ENCODE measurements around the gene ARID5A.

The ARID5A gene

GRCh38 chr2:96528006-96528699 is 8.4 kb upstream of the ARID5A start:
- peak; percentile 76 for DNase-seq

GRCh38 chr2:96528700-96529375 is 7.7 kb upstream of the ARID5A start:
- no peak for DNase-seq

- no peak for DNase-seq
Measured at GRCh38 chr2:96529376-96530143, 7.0 kb upstream of the ARID5A start.

- DNase-seq: no peak
Measured at GRCh38 chr2:96530144-96530430, 6.5 kb upstream of the ARID5A start.

- no peak for DNase-seq
Measured at GRCh38 chr2:96530474-96531357, 5.8 kb upstream of the ARID5A start.

GRCh38 chr2:96531366-96531765 is 5.2 kb upstream of the ARID5A start:
- no peak for DNase-seq

- DNase-seq: peak; percentile 93
Measured at GRCh38 chr2:96531872-96532505, 4.6 kb upstream of the ARID5A start.

GRCh38 chr2:96532641-96533291 is 3.8 kb upstream of the ARID5A start:
- DNase-seq: no peak

GRCh38 chr2:96533292-96534073 is 3.1 kb upstream of the ARID5A start:
- DNase-seq: no peak

- DNase-seq: no peak
Measured at GRCh38 chr2:96534141-96534540, 2.4 kb upstream of the ARID5A start.

GRCh38 chr2:96534701-96535181 is 1.8 kb upstream of the ARID5A start:
- no peak for DNase-seq

GRCh38 chr2:96535331-96535730 is 1.2 kb upstream of the ARID5A start:
- no peak for DNase-seq

GRCh38 chr2:96537066-96537733 is 648 bp downstream of the ARID5A start:
- DNase-seq: peak; percentile 87

GRCh38 chr2:96537734-96538486 is 1.4 kb downstream of the ARID5A start:
- peak; percentile 54 for DNase-seq

GRCh38 chr2:96538487-96539214 is 2.1 kb downstream of the ARID5A start:
- peak; percentile 91 for DNase-seq

GRCh38 chr2:96539215-96539920 is 2.8 kb downstream of the ARID5A start:
- DNase-seq: peak; percentile 43

GRCh38 chr2:96540136-96540535 is 3.6 kb downstream of the ARID5A start:
- no peak for DNase-seq

Data from stimulated activated CD4-positive, alpha-beta T cell treated with anti-CD3 and anti-CD28 coated beads, Interleukin-4, amount 100 ng/mL, for 24 hours (primary cell).